Ishikawa (cell line): ENCODE results near the gene AUTS2.

Experiments
- CEBPB ChIP-seq: IDR thresholded peaks from 2 replicates; pipeline ENCODE4 v1.6.1; 2012
- CREB1 ChIP-seq: IDR thresholded peaks from 2 replicates; pipeline ENCODE4 v1.6.1; 2012; ENCODE audit warnings: low read depth
- EGR1 ChIP-seq: IDR thresholded peaks from 2 replicates; pipeline ENCODE4 v1.6.1; 2012
- EP300 ChIP-seq: IDR thresholded peaks from 2 replicates; pipeline ENCODE4 v1.6.1; 2012; ENCODE audit warnings: borderline replicate concordance
- FOXM1 ChIP-seq: IDR thresholded peaks from 2 replicates; pipeline ENCODE4 v1.6.1; 2012; ENCODE audit warnings: low read depth, borderline replicate concordance
- NFIC ChIP-seq: IDR thresholded peaks from 2 replicates; pipeline ENCODE4 v1.6.1; 2012
- RAD21 ChIP-seq: IDR thresholded peaks from 2 replicates; pipeline ENCODE4 v1.6.1; 2012; ENCODE audit warnings: low read depth
- TAF1 ChIP-seq: IDR thresholded peaks from 2 replicates; pipeline ENCODE4 v1.6.1; 2012; ENCODE audit warnings: low read depth, mild to moderate bottlenecking
- TCF12 ChIP-seq: IDR thresholded peaks from 2 replicates; pipeline ENCODE4 v1.6.1; 2012; ENCODE audit warnings: low read depth
- TEAD4 ChIP-seq: IDR thresholded peaks from 2 replicates; pipeline ENCODE4 v1.6.1; 2012
- YY1 ChIP-seq: IDR thresholded peaks from 2 replicates; pipeline ENCODE4 v1.6.1; 2012; ENCODE audit warnings: low read depth
- TF ChIP-seq, protein P1 (sequence below): IDR thresholded peaks from 2 replicates; pipeline ENCODE4 v1.6.1; 2012
- TF ChIP-seq, protein P2 (sequence below): IDR thresholded peaks from 2 replicates; pipeline ENCODE4 v1.6.1; 2012
- TF ChIP-seq, protein P3 (sequence below): IDR thresholded peaks from 2 replicates; pipeline ENCODE4 v1.6.1; 2012; ENCODE audit warnings: low read depth, mild to moderate bottlenecking

DNA sequence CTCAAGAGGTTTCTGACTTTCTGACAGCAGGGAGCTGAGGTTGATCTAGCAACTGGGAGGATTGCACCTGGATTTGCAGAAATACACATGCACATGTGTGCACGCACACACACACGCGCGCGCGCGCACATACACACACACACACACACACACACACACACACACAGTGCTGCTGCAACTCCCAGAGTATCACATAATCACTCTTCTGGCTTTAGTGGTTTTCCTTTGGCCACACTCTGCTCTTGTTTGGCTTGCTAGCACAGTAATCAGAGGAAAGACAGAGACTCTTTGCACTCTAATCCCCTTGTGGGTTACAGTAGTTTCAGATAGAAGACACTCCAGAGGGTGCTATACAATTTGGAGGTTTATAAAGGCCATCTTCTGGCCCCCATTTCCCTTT, 705.0 kb downstream of the AUTS2 start:
- TF ChIP-seq CREB1 (no peak), NFIC (no peak), RAD21 (no peak), TAF1 (no peak), EP300 (no peak), FOXM1 (no peak), CEBPB (no peak), YY1 (no peak), TEAD4 (no peak), EGR1 (no peak), TCF12 (no peak)
- TF ChIP-seq, protein P1, sequence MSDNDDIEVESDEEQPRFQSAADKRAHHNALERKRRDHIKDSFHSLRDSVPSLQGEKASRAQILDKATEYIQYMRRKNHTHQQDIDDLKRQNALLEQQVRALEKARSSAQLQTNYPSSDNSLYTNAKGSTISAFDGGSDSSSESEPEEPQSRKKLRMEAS, result no peak
- TF ChIP-seq, protein P2, sequence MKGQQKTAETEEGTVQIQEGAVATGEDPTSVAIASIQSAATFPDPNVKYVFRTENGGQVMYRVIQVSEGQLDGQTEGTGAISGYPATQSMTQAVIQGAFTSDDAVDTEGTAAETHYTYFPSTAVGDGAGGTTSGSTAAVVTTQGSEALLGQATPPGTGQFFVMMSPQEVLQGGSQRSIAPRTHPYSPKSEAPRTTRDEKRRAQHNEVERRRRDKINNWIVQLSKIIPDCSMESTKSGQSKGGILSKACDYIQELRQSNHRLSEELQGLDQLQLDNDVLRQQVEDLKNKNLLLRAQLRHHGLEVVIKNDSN, result no peak
- TF ChIP-seq, protein P3, sequence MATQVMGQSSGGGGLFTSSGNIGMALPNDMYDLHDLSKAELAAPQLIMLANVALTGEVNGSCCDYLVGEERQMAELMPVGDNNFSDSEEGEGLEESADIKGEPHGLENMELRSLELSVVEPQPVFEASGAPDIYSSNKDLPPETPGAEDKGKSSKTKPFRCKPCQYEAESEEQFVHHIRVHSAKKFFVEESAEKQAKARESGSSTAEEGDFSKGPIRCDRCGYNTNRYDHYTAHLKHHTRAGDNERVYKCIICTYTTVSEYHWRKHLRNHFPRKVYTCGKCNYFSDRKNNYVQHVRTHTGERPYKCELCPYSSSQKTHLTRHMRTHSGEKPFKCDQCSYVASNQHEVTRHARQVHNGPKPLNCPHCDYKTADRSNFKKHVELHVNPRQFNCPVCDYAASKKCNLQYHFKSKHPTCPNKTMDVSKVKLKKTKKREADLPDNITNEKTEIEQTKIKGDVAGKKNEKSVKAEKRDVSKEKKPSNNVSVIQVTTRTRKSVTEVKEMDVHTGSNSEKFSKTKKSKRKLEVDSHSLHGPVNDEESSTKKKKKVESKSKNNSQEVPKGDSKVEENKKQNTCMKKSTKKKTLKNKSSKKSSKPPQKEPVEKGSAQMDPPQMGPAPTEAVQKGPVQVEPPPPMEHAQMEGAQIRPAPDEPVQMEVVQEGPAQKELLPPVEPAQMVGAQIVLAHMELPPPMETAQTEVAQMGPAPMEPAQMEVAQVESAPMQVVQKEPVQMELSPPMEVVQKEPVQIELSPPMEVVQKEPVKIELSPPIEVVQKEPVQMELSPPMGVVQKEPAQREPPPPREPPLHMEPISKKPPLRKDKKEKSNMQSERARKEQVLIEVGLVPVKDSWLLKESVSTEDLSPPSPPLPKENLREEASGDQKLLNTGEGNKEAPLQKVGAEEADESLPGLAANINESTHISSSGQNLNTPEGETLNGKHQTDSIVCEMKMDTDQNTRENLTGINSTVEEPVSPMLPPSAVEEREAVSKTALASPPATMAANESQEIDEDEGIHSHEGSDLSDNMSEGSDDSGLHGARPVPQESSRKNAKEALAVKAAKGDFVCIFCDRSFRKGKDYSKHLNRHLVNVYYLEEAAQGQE, result no peak
